HPDE6-E6E7 (cell line): ENCODE measurements around the gene TLE6.
"Not testable (repeated sequence)": the region's sequence is repeated elsewhere in the genome, so short reads cannot be mapped to it uniquely, and the experiment has no call there.

Experiments
- DNase-seq: peaks from one replicate; pipeline ENCODE4 v3.0.0; 2011; ENCODE audit warnings: missing footprints; ENCODE audit errors: extremely low spot score

TLE6 gene

GRCh38 chr19:3004522-3004921 lies 27.2 kb downstream of the TLE6 start:
- DNase-seq, result no peak

DNA sequence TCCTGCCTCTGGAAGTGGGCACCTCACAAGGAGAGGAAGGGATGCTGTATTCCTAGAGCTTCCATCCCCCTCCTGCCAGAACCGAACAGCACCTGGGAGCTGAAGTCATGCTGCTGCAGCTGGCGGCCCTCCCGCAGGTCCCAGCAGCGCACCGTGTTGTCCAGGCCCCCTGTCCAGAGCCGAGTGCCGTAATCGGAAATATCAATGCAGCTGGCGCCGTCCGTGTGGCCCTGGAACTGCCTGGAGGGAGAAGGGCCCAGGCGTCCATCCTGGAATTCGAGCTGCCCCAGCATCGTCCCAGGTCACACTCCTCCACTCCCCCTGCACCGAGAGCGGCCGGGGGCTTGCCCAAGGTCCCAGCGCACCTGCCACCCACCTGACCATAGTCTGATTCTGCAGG lies 28.0 kb downstream of the TLE6 start:
- no peak for DNase-seq

GRCh38 chr19:3006075-3006767 lies 28.9 kb downstream of the TLE6 start:
- DNase-seq, result no peak

GRCh38 chr19:3007975-3008374 lies 30.6 kb downstream of the TLE6 start:
- DNase-seq, result no peak

DNA sequence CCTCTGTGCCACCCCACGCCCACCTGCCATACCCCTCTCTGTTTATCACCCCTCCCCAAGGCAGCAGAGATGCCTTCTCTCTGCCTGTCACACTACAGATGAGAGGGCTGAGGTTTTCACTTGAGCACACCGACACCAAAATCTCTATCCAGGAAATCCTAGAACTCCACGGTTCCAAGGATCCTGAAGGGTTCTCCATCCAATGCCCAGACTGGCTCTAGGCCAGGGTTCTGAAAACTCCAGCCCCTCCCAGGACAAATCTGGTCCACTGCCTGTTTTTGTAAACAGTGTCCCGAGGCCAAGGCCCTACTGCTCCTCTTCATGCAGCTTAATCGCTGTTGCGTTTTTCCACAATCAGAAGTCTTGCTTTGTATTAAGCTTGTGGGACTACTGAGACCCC lies 31.6 kb downstream of the TLE6 start:
- no peak for DNase-seq

- DNase-seq, result no peak
Observed at GRCh38 chr19:3010871-3011270, 33.5 kb downstream of the TLE6 start.

DNA sequence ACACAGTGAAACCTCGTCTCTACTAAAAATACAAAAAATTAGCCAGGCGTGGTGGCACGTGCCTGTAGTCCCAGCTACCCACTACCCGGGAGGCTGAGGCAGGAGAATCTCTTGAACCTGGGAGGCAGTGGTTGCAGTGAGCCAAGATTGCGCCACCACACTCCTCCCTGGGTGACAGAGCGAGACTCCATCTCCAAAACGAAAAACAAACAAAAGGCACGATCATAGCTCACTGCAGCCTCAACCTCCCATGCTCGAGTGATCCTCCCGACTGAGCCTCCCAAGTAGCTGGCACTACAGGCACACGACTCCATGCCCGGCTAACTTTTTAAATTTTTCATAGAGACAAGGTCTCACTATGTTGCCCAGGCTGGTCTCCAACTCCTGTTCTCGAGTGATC lies 34.7 kb downstream of the TLE6 start:
- not testable (repeated sequence) for DNase-seq

GRCh38 chr19:3012621-3013262 lies 35.4 kb downstream of the TLE6 start:
- DNase-seq, result no peak

DNA sequence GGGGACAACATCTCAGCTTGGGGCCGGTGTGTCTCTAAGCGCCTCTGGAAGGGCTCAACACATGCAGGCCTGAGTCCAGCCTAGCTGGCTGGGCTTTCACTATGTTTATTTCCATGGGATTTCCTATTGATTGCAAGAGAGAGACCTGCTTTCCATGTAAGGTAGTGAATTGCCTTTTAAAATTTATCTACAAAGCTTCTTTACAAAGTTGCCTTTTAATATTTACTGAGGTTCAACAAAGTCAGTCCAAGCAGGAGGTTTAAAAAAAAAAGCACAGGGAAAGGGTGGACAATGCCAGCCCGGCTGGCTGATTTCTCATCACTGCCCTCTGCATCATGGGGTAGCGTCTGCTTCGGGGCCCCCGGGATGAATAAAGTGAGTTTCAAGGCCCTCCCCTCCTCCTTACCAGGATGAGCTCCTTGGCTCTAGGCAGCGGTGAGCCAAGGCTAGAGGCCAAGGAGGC lies 35.9 kb downstream of the TLE6 start:
- no peak for DNase-seq

GRCh38 chr19:3014135-3014534 lies 36.8 kb downstream of the TLE6 start:
- DNase-seq, result no peak

- DNase-seq, result no peak
Observed at GRCh38 chr19:3015126-3016057, 38.0 kb downstream of the TLE6 start.

DNA sequence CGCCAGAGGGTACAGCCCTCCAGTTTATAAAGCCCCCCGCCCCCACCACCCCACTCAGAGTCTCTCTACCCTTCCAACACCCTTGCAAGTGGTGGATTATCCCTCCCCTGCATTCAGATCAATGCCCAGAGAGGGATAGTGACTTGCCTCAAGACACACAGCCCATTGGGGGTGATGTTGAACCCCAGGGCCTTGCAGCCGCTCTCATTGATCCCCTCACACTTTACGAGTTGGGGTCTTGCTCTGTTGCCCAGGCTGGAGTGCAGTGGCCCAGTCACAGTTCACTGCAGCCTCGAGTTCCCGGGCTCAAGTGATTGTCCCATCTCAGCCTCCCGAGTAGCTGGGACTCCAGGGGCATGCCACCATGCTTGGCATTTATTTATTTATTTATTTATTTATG lies 40.6 kb downstream of the TLE6 start:
- DNase-seq, result no peak

GRCh38 chr19:3019211-3019854 lies 42.0 kb downstream of the TLE6 start:
- no peak for DNase-seq

DNA sequence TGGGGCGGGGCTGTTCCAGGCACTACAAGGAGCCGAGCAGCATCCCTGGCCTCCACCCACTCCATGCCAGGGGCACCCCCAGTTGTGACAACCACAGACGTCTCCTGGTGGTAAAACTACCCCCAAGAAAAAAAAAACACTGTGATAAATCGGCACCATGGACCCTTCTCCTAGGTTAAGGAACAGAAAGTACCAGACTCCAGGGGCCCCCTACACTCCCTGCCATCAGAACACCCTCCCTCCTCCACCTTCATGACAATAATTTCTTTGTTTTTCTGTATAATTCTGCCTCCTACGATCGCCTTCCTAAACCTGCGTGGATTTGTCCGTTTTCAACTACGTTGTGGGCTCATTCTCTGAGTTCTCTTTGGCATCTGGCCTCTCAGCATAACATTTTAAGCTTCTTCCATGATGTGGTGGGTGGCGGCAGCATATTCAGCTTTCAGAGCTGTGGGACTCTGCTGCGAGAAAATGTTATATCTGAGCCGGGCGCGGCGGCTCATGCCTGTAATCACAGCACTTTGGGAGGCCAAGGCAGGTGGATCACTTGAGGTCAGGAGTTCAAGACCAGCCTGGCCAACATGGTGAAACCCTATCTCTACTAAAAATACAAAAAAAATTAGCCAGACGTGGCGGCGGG lies 43.1 kb downstream of the TLE6 start:
- DNase-seq, result no peak

GRCh38 chr19:3024509-3024869 lies 47.1 kb downstream of the TLE6 start:
- DNase-seq, result no peak

GRCh38 chr19:3024870-3025548 lies 47.6 kb downstream of the TLE6 start:
- DNase-seq, result no peak

GRCh38 chr19:3025549-3025886 lies 48.2 kb downstream of the TLE6 start:
- DNase-seq, result no peak

DNA sequence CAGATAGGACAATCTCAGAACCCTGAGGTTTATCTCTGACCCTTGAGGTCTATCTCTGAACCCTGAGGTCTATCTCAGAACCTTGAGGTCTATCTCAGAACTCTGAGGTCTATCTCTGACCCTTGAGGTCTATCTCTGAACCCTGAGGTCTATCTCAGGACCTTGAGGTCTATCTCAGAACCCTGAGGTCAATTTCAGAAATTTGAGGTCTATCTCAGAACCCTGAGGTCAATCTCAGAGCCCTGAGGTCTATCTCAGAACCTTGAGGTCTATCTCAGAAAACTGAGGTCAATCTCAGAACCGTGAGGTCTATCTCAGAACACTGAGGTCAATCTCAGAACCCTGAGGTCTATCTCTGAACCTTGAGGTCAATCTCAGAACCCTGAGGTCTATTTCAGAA lies 49.4 kb downstream of the TLE6 start:
- DNase-seq, result no peak

DNA sequence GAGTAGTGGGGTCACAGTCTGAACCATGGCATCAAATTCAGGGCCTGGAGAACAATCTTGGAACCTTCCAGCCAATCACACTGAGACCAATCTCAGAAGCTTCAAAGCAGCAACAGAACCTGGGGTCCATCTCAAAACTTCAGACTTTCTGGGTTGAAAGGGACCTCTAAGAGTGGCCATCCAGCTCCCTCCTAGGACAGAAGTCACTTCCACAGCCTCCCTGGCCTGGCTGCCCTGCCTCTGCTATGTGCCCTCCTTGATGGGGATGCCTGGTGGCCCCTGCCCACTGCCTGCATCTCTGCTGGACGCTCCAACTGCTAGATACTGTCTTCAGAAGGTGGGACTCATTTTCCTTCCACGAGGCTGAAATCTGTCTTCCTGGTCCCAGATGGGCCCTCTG lies 49.9 kb downstream of the TLE6 start:
- DNase-seq, result no peak

GRCh38 chr19:3027981-3028304 lies 50.6 kb downstream of the TLE6 start:
- DNase-seq, result no peak

- no peak for DNase-seq
Observed at GRCh38 chr19:3028305-3029064, 51.1 kb downstream of the TLE6 start.
